Mesendoderm (in vitro differentiated cells): ENCODE measurements around the gene CYP24A1.

Source experiments
- DNase-seq: peaks from one replicate; pipeline ENCODE4 v3.0.0; 2013
- H2AK5ac ChIP-seq: 2 replicates; pipeline ENCODE4 v1.6.1; 2013; ENCODE audit warnings: low read length, inconsistent platforms
- H2BK120ac ChIP-seq: 2 replicates; pipeline ENCODE4 v1.6.1; 2013; ENCODE audit warnings: low read depth, mild to moderate bottlenecking, low read length, moderate library complexity, mixed read lengths
- H2BK15ac ChIP-seq: replicated peaks from 2 replicates; pipeline ENCODE4 v1.6.1; 2013; ENCODE audit warnings: low read depth, mild to moderate bottlenecking, moderate library complexity
- H2BK5ac ChIP-seq: 2 replicates; pipeline ENCODE4 v1.6.1; 2013; ENCODE audit warnings: low read length, inconsistent platforms
- H3K18ac ChIP-seq: 2 replicates; pipeline ENCODE4 v1.6.1; 2013; ENCODE audit warnings: mild to moderate bottlenecking, low read length, mixed read lengths
- H3K23ac ChIP-seq: one replicate; pipeline ENCODE4 v1.6.1; 2013; ENCODE audit warnings: low read length
- H3K27ac ChIP-seq: 2 replicates; pipeline ENCODE4 v1.5.1; 2013; ENCODE audit warnings: low read depth, mild to moderate bottlenecking, inconsistent platforms, low read length, moderate library complexity
- H3K27me3 ChIP-seq: 2 replicates; pipeline ENCODE4 v1.6.1; 2013; ENCODE audit warnings: low read length, control low read depth, mild to moderate bottlenecking, inconsistent platforms; ENCODE audit not compliant: insufficient read depth, poor library complexity
- H3K36me3 ChIP-seq: 2 replicates; pipeline ENCODE4 v1.6.1; 2013; ENCODE audit warnings: low read length, inconsistent platforms; ENCODE audit not compliant: control insufficient read depth, insufficient read depth
- H3K4ac ChIP-seq: one replicate; pipeline ENCODE4 v1.6.1; 2013; ENCODE audit warnings: low read depth, mild to moderate bottlenecking, low read length, moderate library complexity
- H3K4me1 ChIP-seq: 2 replicates; pipeline ENCODE4 v1.6.1; 2013; ENCODE audit warnings: low read depth, low read length, inconsistent platforms; ENCODE audit not compliant: control insufficient read depth
- H3K4me2 ChIP-seq: 2 replicates; pipeline ENCODE4 v1.6.1; 2013; ENCODE audit warnings: low read length
- H3K4me3 ChIP-seq: 2 replicates; pipeline ENCODE4 v1.5.1; 2013; ENCODE audit warnings: mild to moderate bottlenecking, low read length
- H3K56ac ChIP-seq: one replicate; pipeline ENCODE4 v1.6.1; 2013; ENCODE audit warnings: low read length
- H3K79me1 ChIP-seq: 2 replicates; pipeline ENCODE4 v1.6.1; 2013; ENCODE audit warnings: low read length, inconsistent platforms
- H3K79me2 ChIP-seq: 2 replicates; pipeline ENCODE4 v1.6.1; 2013; ENCODE audit warnings: mild to moderate bottlenecking, low read length; ENCODE audit not compliant: control insufficient read depth, insufficient read depth
- H3K9ac ChIP-seq: 2 replicates; pipeline ENCODE4 v1.6.1; 2013; ENCODE audit warnings: low read length, inconsistent platforms
- H4K5ac ChIP-seq: one replicate; pipeline ENCODE4 v1.6.1; 2013; ENCODE audit warnings: low read length
- H4K8ac ChIP-seq: one replicate; pipeline ENCODE4 v1.6.1; 2013; ENCODE audit warnings: low read depth, mild to moderate bottlenecking, control low read depth, low read length, moderate library complexity
- WGBS: extraction: QIAGEN DNeasy Blood & Tissue Kit; methylation state at CpG from one replicate; pipeline ENCODE4 v1.1.7; 2013; ENCODE audit warnings: low lambda C conversion rate, missing lambda C conversion rate; ENCODE audit not compliant: insufficient coverage; ENCODE audit errors: extremely low coverage; 5-methylcytosine and 5-hydroxymethylcytosine counted together

The CYP24A1 gene

DNA sequence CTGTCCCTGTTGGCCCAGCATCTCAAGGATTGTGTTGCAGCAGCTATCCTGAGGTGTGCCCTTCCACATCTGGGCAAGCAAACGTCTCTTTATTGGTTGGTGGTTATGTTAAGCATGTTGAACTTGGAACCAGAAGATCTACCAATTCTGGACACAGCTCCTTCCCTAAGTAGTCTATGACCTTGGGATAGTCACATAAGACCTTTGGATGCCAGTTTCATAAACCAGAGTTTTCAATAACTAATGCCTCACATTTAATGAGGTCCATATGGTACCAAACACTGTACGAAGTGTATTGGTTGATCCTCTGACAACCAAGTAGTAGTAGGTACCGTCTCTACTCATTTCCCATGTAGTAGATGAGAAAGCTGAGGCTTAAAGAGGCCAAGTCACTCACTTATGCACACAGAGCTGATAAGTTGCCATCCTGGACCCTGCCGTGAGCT is 3.7 kb downstream of the CYP24A1 start:
- H3K4ac ChIP-seq, result no peak overlapping the region
- WGBS, result no CpG with 5 or more reads among the region's 4 CpGs
- DNase-seq, result no peak
- H2AK5ac ChIP-seq, result no peak overlapping the region
- no peak overlapping the region for H3K27ac ChIP-seq
- peaks cover 18% of the 10 kb centered on the region for H3K27me3 ChIP-seq
- no peaks in the 10 kb centered on the region for H3K4me1 ChIP-seq
- no peaks in the 10 kb centered on the region for H3K79me1 ChIP-seq
- no peaks in the 10 kb centered on the region for H3K79me2 ChIP-seq
- no peak overlapping the region for H3K18ac ChIP-seq
- no peak overlapping the region for H3K4me3 ChIP-seq
- no peak overlapping the region for H2BK15ac ChIP-seq
- no peak overlapping the region for H4K8ac ChIP-seq
- no peak overlapping the region for H3K9ac ChIP-seq
- H3K23ac ChIP-seq, result no peak overlapping the region
- H2BK120ac ChIP-seq, result no peak overlapping the region
- H3K4me2 ChIP-seq, result no peak overlapping the region
- no peak overlapping the region for H2BK5ac ChIP-seq
- H4K5ac ChIP-seq, result no peak overlapping the region
- H3K56ac ChIP-seq, result no peak overlapping the region
- H3K36me3 ChIP-seq, result no peaks in the 10 kb centered on the region

DNA sequence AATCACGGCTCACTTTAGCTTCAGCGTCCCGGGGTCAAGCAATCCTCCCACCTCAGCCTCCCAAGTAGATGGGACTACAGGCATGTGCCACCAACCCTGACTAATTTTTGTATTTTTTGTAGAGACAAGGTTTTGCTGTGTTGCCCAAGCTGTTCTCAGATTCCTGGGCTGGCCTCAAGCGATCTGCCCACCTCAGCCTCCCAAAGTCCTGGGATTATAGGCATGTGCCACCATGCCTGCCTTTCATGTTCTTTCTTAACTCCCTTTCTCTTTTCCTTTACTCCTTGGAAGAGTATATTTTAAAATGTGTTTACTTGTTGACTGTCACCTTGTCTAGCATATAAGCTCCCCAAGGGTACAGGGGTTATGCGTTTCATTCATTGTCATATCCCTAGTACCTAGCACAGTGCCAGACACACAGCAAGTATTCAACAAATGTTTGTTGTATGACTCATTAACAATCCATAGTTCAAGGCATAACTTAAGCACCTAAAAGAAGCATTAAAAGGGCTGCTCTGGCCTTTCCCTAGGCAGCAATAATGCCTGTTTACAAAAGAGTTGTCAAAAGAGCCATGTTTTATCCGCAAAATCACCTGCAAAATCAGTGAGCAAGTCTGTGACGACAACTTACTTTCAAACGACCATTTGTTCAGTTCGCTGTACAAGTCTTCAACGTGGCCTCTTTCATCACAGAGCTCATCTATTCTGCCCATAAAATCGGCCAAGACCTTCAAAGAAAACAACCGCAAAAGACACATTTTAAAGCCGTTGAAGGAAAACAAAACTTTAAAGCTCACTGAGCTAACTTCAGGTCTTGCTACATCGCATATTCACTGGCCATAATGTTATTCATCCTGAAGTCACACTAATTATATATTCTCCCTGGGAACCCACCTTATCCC is 4.6 kb downstream of the CYP24A1 start:
- Histone ChIP-seq H3K27me3 (peaks cover 12% of the 10 kb centered on the region), H3K4ac (no peak overlapping the region), H3K4me1 (no peaks in the 10 kb centered on the region), H3K79me2 (no peaks in the 10 kb centered on the region), H2AK5ac (no peak overlapping the region), H3K18ac (no peak overlapping the region), H4K8ac (no peak overlapping the region), H3K9ac (no peak overlapping the region), H4K5ac (no peak overlapping the region), H3K56ac (no peak overlapping the region), H3K79me1 (no peaks in the 10 kb centered on the region), H3K4me2 (no peak overlapping the region), H2BK120ac (no peak overlapping the region), H3K36me3 (no peaks in the 10 kb centered on the region), H3K23ac (no peak overlapping the region), H2BK15ac (no peak overlapping the region), H3K4me3 (no peak overlapping the region), H2BK5ac (no peak overlapping the region), H3K27ac (no peak overlapping the region)
- WGBS, result no CpG with 5 or more reads among the region's 14 CpGs
- no peak for DNase-seq

DNA sequence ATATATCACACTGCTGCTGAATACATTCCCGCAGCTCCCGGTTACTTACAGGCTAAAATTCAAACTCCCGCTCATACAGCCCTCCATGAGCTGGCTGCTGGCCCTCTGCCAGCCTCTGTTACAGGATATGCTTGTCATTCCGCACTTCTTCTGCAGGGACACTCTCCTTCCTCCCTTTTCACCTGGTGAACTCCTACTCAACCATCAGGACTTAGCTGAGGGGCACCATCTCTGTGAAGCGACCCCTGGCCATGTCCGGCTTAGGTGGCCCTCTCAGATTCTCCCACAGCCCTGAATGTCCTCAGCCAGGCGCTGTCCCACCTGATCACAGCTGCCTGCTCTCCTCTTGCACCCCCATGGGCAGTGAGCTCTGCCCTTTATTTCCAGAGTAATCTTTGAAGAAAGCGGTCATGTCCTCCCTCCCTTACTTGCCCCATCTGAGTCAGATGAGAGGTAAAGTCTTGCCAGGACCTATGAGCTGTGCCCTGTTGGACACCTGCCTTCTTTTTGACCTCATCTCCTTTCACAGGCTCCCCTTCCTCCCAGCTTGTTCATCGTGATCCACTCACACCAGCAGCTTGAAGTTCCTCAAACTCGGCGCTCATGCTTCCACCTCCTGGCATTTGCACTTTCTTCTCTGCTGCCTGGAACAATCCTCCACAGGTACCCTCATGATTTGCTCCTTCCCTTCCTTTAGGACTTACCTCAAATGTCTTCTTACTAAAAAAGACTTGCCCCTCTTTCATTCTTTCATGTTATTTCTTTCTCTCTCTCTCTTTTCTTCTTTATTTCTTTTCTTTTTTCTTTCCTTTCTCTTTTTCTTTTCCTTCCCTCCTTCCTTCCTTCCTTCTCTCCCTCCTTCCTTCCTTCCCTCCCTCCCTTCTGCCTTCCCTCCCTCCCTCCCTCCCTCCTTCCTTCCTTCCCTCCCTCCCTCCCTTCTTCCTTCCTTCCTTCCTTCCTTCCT is 5.6 kb downstream of the CYP24A1 start:
- Histone ChIP-seq H3K4ac (no peak overlapping the region), H3K4me1 (no peaks in the 10 kb centered on the region), H2BK5ac (no peak overlapping the region), H3K36me3 (no peaks in the 10 kb centered on the region), H3K4me2 (no peak overlapping the region), H3K18ac (no peak overlapping the region), H3K56ac (no peak overlapping the region), H4K5ac (no peak overlapping the region), H3K23ac (no peak overlapping the region), H3K79me2 (no peaks in the 10 kb centered on the region), H2BK120ac (no peak overlapping the region), H2AK5ac (no peak overlapping the region), H4K8ac (no peak overlapping the region), H3K27me3 (peaks cover 9% of the 10 kb centered on the region), H3K9ac (no peak overlapping the region), H2BK15ac (no peak overlapping the region), H3K79me1 (no peaks in the 10 kb centered on the region), H3K4me3 (no peak overlapping the region), H3K27ac (no peak overlapping the region)
- WGBS, result no CpG with 5 or more reads among the region's 11 CpGs
- DNase-seq, result no peak

- DNase-seq, result no peak
- H3K79me1 ChIP-seq, result no peaks in the 10 kb centered on the region
- no peak overlapping the region for H3K4ac ChIP-seq
- H3K18ac ChIP-seq, result no peak overlapping the region
- no peak overlapping the region for H4K8ac ChIP-seq
- no peak overlapping the region for H2BK5ac ChIP-seq
- no CpG with 5 or more reads among the region's 7 CpGs for WGBS
- H3K79me2 ChIP-seq, result no peaks in the 10 kb centered on the region
- H3K36me3 ChIP-seq, result no peaks in the 10 kb centered on the region
- no peak overlapping the region for H3K9ac ChIP-seq
- no peak overlapping the region for H3K23ac ChIP-seq
- H2BK120ac ChIP-seq, result no peak overlapping the region
- H3K4me2 ChIP-seq, result no peak overlapping the region
- H3K4me1 ChIP-seq, result no peaks in the 10 kb centered on the region
- H2BK15ac ChIP-seq, result no peak overlapping the region
- H3K56ac ChIP-seq, result no peak overlapping the region
- H3K4me3 ChIP-seq, result no peak overlapping the region
- no peak overlapping the region for H3K27ac ChIP-seq
- H2AK5ac ChIP-seq, result no peak overlapping the region
- H3K27me3 ChIP-seq, result peaks cover 4% of the 10 kb centered on the region
- no peak overlapping the region for H4K5ac ChIP-seq
These were observed 6.7 kb downstream of the CYP24A1 start for GRCh38 chr20:54166987-54167662.

GRCh38 chr20:54165803-54166202 is 8.0 kb downstream of the CYP24A1 start:
- Histone ChIP-seq H3K18ac (no peak overlapping the region), H3K4ac (no peak overlapping the region), H3K4me3 (no peak overlapping the region), H2BK120ac (no peak overlapping the region), H2AK5ac (no peak overlapping the region), H3K9ac (no peak overlapping the region), H3K27ac (no peak overlapping the region), H4K8ac (no peak overlapping the region), H3K4me2 (no peak overlapping the region), H3K79me2 (no peaks in the 10 kb centered on the region), H3K79me1 (no peaks in the 10 kb centered on the region), H3K56ac (no peak overlapping the region), H3K4me1 (no peaks in the 10 kb centered on the region), H2BK5ac (no peak overlapping the region), H3K23ac (no peak overlapping the region), H4K5ac (no peak overlapping the region), H3K27me3 (no peaks in the 10 kb centered on the region), H2BK15ac (no peak overlapping the region), H3K36me3 (no peaks in the 10 kb centered on the region)
- WGBS, result no CpG with 5 or more reads among the region's 2 CpGs
- no peak for DNase-seq
